Measurements from ENCODE around the gene STPG1. TPM values are rescaled to one million over a fixed set of nuclear protein-coding genes. Genes with fewer than 3 reads are reported as not detected.

The STPG1 gene
- total and polyA plus RNA-seq, 9 of the 15 experiments (the other 6 are each of a cell fraction or from before 2014, with no cell fraction given) = 5.0 to 11.9 (median 8.3) TPM

DNA sequence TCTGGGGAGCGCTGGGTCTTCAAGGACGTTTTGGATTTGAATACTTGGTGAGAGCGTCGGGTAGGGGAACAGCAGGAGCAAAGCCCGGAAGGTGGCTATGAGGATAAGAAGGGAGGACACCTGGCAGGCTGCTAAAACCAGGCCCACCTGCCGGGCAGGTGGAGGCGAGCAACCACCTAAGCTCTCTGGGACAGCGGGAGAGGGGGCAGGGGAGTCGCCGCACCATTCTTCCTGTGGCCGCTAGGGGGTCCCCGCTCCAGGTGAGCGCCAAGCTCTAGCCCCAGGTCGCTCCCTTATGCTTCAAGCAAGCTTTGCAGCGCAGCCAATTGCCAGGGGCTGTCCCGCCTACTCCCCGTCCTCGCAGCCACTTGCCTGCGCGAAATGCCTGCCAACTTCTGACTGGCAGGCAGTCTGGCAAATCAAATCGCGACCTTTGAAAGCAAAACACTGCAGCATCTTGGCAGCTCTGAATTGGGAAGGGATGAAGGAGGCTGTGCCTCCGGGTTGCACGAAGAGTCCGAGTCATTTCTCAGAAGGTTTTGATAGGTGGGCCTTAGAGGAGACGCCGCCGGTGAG lies 1.8 kb upstream of the STPG1 start, which contains the start of gene NIPAL3 (continued):
- TF ChIP-seq BACH1 (tag; IDR thresholded peaks at IDR 0.05) = no peak
- peak; percentile 86 for TF ChIP-seq RB1 (IDR thresholded peaks at IDR 0.05; ENCODE audit: low read depth)
- no peak for TF ChIP-seq DNMT1 (IDR thresholded peaks at IDR 0.05)
- TF ChIP-seq, protein P1, sequence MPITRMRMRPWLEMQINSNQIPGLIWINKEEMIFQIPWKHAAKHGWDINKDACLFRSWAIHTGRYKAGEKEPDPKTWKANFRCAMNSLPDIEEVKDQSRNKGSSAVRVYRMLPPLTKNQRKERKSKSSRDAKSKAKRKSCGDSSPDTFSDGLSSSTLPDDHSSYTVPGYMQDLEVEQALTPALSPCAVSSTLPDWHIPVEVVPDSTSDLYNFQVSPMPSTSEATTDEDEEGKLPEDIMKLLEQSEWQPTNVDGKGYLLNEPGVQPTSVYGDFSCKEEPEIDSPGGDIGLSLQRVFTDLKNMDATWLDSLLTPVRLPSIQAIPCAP (CRISPR knock-in tag; IDR thresholded peaks at IDR 0.05; ENCODE audit: borderline replicate concordance) = no peak
- TF ChIP-seq ZNF165 (CRISPR knock-in tag; IDR thresholded peaks at IDR 0.05; ENCODE audit: borderline replicate concordance) = no peak
- TF ChIP-seq U2AF1 (optimal IDR thresholded peaks at IDR 0.05; ENCODE audit: low read depth, low read length) = no peak
- TF ChIP-seq FOXP1 (CRISPR knock-in tag; IDR thresholded peaks at IDR 0.05) = no peak; the same call in 1 of the 2 replicates
- TF ChIP-seq ESRRB (CRISPR knock-in tag; IDR thresholded peaks at IDR 0.05; ENCODE audit: borderline replicate concordance) = no peak
- peak; percentile 52 for TF ChIP-seq RBFOX2 (IDR thresholded peaks at IDR 0.05; ENCODE audit: low read depth, low read length)
- TF ChIP-seq, protein P2, sequence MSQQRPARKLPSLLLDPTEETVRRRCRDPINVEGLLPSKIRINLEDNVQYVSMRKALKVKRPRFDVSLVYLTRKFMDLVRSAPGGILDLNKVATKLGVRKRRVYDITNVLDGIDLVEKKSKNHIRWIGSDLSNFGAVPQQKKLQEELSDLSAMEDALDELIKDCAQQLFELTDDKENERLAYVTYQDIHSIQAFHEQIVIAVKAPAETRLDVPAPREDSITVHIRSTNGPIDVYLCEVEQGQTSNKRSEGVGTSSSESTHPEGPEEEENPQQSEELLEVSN (IDR thresholded peaks at IDR 0.05; ENCODE audit: borderline replicate concordance in 1 of 2, extremely low read depth in 1 of 2, insufficient read depth in 1 of 2, insufficient read length in 1 of 2, low read depth in 1 of 2, low read length in 1 of 2, poor library complexity in 1 of 2, severe bottlenecking in 1 of 2) = peak in 1 of 2 experiments; percentile 86
- TF ChIP-seq TEAD1 (CRISPR knock-in tag; IDR thresholded peaks at IDR 0.05) = peak in 1 of 2 experiments; percentile 67; a peak in 2 of 4 replicates
- no peak for TF ChIP-seq HDGF (IDR thresholded peaks at IDR 0.05)
- TF ChIP-seq RFX1 (IDR thresholded peaks at IDR 0.05) = no peak
- TF ChIP-seq SMAD3 (CRISPR knock-in tag; conservative IDR thresholded peaks at IDR 0.05) = no peak
- TF ChIP-seq NFE2L1 (tag; IDR thresholded peaks at IDR 0.05; ENCODE audit: borderline replicate concordance, low read depth) = no peak
- TF ChIP-seq HOXB6 (CRISPR knock-in tag; IDR thresholded peaks at IDR 0.05; ENCODE audit: borderline replicate concordance) = no peak
- TF ChIP-seq RBM39 (optimal IDR thresholded peaks at IDR 0.05; ENCODE audit: low read depth, low read length) = no peak
- no peak for TF ChIP-seq KLF10 (CRISPR knock-in tag; IDR thresholded peaks at IDR 0.05)
- TF ChIP-seq TBL1XR1 (IDR thresholded peaks at IDR 0.05; ENCODE audit: low read length in 2 of 2) = no peak; a peak in 1 of 4 replicates
- no peak for TF ChIP-seq TAF7 (tag; IDR thresholded peaks at IDR 0.05)
- TF ChIP-seq POLR2A (conservative IDR thresholded peaks at IDR 0.05) = peak; percentile 64
- TF ChIP-seq MEIS2 (IDR thresholded peaks at IDR 0.05; ENCODE audit: partially characterized antibody) = peak; percentile 58
- TF ChIP-seq MIER1 (IDR thresholded peaks at IDR 0.05; ENCODE audit: low read depth) = no peak
- TF ChIP-seq ZNF695 (CRISPR knock-in tag; IDR thresholded peaks at IDR 0.05) = no peak
